T-cell (primary cell): ENCODE measurements around the gene FBXO44. TPM values are rescaled to one million over a fixed set of nuclear protein-coding genes. Genes with fewer than 3 reads are reported as not detected.

Experiments
- ATAC-seq, 4 experiments: fragments of 200-7000 bp in 3 of 4; fragments of 150-1000 bp in 1 of 4; cut with Tn5 transposase; replicated peaks in 1 of 4; 1 replicate in 3 of 4; 2 replicates in 1 of 4; pipeline ENCODE4 v1.10.0; 2021; ENCODE audit warnings: moderate library complexity in 3 of 4, mild to moderate bottlenecking in 2 of 4, moderate number of reproducible peaks in 1 of 4
- CTCF ChIA-PET, 2 donors: fragments of 300-600 bp; sonication (Branson Sonifier 250); formaldehyde crosslinking; loops; one replicate each; lab custom pipeline; 2022; ENCODE audit warnings: antibody characterized with exemption in 2 of 2; lab: Charles Lee
- POLR2A ChIA-PET, 2 donors: fragments of 300-600 bp; sonication (Branson Sonifier 250); formaldehyde crosslinking; loops; one replicate each; lab custom pipeline; 2022; ENCODE audit warnings: antibody characterized with exemption in 2 of 2; lab: Charles Lee
- DNase-seq, 35 experiments: peaks; one replicate each; pipeline versions ENCODE4 v3.0.0 to v3.0.0-alpha.2; 2013 to 2023
- H3K27ac ChIP-seq: one replicate; pipeline ENCODE4 v1.5.1; 2013; ENCODE audit warnings: low read length
- H3K27me3 ChIP-seq, 2 experiments: replicated peaks in 1 of 2; 1 replicate in 1 of 2; 2 replicates in 1 of 2; pipeline versions ENCODE4 v1.6.1 to v1.7.0; 2013; ENCODE audit warnings: low read length in 1 of 2, mixed read lengths in 1 of 2; ENCODE audit not compliant: control insufficient read depth in 2 of 2, insufficient read depth in 2 of 2; ENCODE audit errors: extremely low read depth in 1 of 2
- H3K36me3 ChIP-seq, 2 donors: 1 replicate in 1 of 2; 2 replicates in 1 of 2; pipeline versions ENCODE4 v1.6.1 to v1.7.0; 2013; ENCODE audit warnings: low read length in 1 of 2; ENCODE audit not compliant: control insufficient read depth in 2 of 2, insufficient read depth in 1 of 2; ENCODE audit errors: extremely low read depth in 1 of 2
- H3K4me1 ChIP-seq, 2 experiments: 1 replicate in 1 of 2; 2 replicates in 1 of 2; pipeline versions ENCODE4 v1.6.1 to v1.7.0; 2013; ENCODE audit warnings: low read length in 2 of 2, mixed read lengths in 1 of 2; ENCODE audit not compliant: insufficient read depth in 2 of 2, control insufficient read depth in 1 of 2; ENCODE audit errors: extremely low read depth in 1 of 2
- H3K4me3 ChIP-seq, 2 donors: 1 replicate in 1 of 2; 2 replicates in 1 of 2; pipeline versions ENCODE4 v1.5.1 to v1.7.0; 2013; ENCODE audit warnings: mild to moderate bottlenecking in 2 of 2, low read length in 1 of 2, moderate library complexity in 1 of 2; ENCODE audit not compliant: control insufficient read depth in 1 of 2; ENCODE audit errors: extremely low read depth in 1 of 2
- H3K9me3 ChIP-seq: 2 replicates; pipeline ENCODE4 v1.7.0; 2013
- H3K27ac Mint-ChIP-seq, 2 donors: one replicate each; pipeline ENCODE4 v1.8.0; 2020 to 2021; ENCODE audit warnings: mild to moderate bottlenecking in 2 of 2, mixed read lengths in 2 of 2
- H3K27me3 Mint-ChIP-seq, 2 donors: one replicate each; pipeline ENCODE4 v1.8.0; 2021 to 2022; ENCODE audit warnings: mixed read lengths in 2 of 2
- H3K36me3 Mint-ChIP-seq: one replicate; pipeline ENCODE4 v1.8.0; 2021; ENCODE audit warnings: mixed read lengths
- H3K4me1 Mint-ChIP-seq, 3 donors: one replicate each; pipeline ENCODE4 v1.8.0; 2020 to 2022; ENCODE audit warnings: mixed read lengths in 3 of 3, mild to moderate bottlenecking in 1 of 3
- H3K4me3 Mint-ChIP-seq, 3 donors: one replicate each; pipeline ENCODE4 v1.8.0; 2020 to 2022; ENCODE audit warnings: mild to moderate bottlenecking in 3 of 3, mixed read lengths in 3 of 3, moderate library complexity in 3 of 3
- H3K9me3 Mint-ChIP-seq, 3 donors: one replicate each; pipeline ENCODE4 v1.8.0; 2020 to 2022; ENCODE audit warnings: mixed read lengths in 3 of 3
- WGBS: methylation state at CpG from one replicate; pipeline ENCODE4 v1.1.5; 2013; ENCODE audit warnings: missing lambda C conversion rate; ENCODE audit not compliant: insufficient coverage; 5-methylcytosine and 5-hydroxymethylcytosine counted together
- total RNA-seq, 35 experiments: library from RNA in 6 of 35; stranded (reverse) in 6 of 35; fragments of 120-200 nt in 1 of 35; gene quantifications; one replicate each; pipeline versions ENCODE4 v1.2.1 to v1.2.4 and lab custom pipeline; 2013 to 2026

The FBXO44 gene
- total RNA-seq, 5 donors from 2014 or later (not counting 1 experiment from before 2014, with no cell fraction given), result 46.7 to 64.5 (median 54.3) TPM

DNA sequence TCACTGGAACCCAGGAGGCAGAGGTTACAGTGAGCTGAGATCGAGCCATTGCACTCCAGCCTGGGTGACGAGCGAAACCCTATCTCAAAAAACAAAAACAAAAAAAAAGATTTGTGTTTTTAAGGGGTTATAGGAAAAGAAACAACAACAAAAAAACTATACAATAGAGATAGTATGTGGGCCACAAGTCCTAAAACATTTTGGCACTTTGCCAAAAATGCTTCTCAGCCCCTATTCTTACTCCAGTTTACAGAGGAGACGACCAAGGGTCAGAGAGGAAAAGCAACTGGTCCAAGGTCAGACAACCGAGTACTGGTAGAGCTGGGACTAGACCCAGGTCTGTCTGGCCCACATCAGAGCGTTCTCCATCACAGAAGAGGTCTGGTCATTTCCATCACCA is 3.0 kb downstream of the FBXO44 start:
- H3K27ac Mint-ChIP-seq, result no peak overlapping the region
- peaks cover 18% of the 10 kb centered on the region for H3K36me3 Mint-ChIP-seq
- peaks cover 8 to 21% of the 10 kb centered on the region in 2 experiments for H3K4me1 ChIP-seq
- H3K36me3 ChIP-seq, result peaks cover 4 to 30% of the 10 kb centered on the region in 2 donors
- DNase-seq (no peak), ATAC-seq (no peak)
- no peak overlapping the region for H3K4me3 Mint-ChIP-seq
- H3K9me3 ChIP-seq, result no peaks in the 10 kb centered on the region
- no peak overlapping the region for H3K4me3 ChIP-seq
- no peaks in the 10 kb centered on the region for H3K27me3 Mint-ChIP-seq
- no peaks in the 10 kb centered on the region for H3K9me3 Mint-ChIP-seq
- WGBS, result 75% methylated on average over 1 of the region's 6 CpGs
- H3K4me1 Mint-ChIP-seq, result peaks cover 7 to 16% (median 14%) of the 10 kb centered on the region in 3 donors
- H3K27ac ChIP-seq, result no peak overlapping the region
- POLR2A ChIA-PET, result no interaction called here
- CTCF ChIA-PET, result interaction anchor here in 1 of 2 donors (0.6 kb wide), 1 partner anchor 68 kb away, joined by 3 read pairs; no protein-coding TSS in a partner anchor
- no peaks in the 10 kb centered on the region for H3K27me3 ChIP-seq

DNA sequence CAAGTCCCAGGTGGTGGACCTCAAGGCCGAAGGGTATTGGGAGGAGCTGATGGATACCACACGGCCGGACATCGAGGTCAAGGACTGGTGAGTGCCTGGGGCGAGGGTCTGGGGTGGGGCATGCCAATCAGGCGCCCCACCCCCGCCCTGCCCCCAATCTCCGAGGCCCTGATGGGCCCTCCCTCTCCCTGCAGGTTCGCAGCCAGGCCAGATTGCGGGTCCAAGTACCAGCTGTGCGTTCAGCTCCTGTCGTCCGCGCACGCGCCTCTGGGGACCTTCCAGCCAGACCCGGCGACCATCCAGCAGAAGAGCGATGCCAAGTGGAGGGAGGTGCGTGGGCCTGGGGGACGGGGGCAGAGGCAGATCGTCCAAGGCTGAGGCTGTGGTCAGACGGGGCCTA is 3.9 kb downstream of the FBXO44 start:
- Mint-ChIP-seq H3K36me3 (peaks cover 19% of the 10 kb centered on the region), H3K4me3 (no peak overlapping the region), H3K27me3 (no peaks in the 10 kb centered on the region), H3K9me3 (no peaks in the 10 kb centered on the region), H3K27ac (no peak overlapping the region), H3K4me1 (peaks cover 7 to 13% (median 12%) of the 10 kb centered on the region in 3 donors)
- ChIA-PET POLR2A (no interaction called here), CTCF (interaction anchor here (0.6 to 1.0 kb wide), 2 partner anchors 14 to 61 kb away, joined by 3 read pairs; no protein-coding TSS in a partner anchor)
- no peak for ATAC-seq
- H3K27ac ChIP-seq, result no peak overlapping the region
- no peak for DNase-seq
- no peaks in the 10 kb centered on the region for H3K27me3 ChIP-seq
- 96% methylated on average over 17 of the region's 23 CpGs for WGBS
- H3K4me1 ChIP-seq, result peaks cover 8 to 24% of the 10 kb centered on the region in 2 experiments
- peaks cover 4 to 30% of the 10 kb centered on the region in 2 donors for H3K36me3 ChIP-seq
- H3K4me3 ChIP-seq, result no peak overlapping the region
- H3K9me3 ChIP-seq, result no peaks in the 10 kb centered on the region

DNA sequence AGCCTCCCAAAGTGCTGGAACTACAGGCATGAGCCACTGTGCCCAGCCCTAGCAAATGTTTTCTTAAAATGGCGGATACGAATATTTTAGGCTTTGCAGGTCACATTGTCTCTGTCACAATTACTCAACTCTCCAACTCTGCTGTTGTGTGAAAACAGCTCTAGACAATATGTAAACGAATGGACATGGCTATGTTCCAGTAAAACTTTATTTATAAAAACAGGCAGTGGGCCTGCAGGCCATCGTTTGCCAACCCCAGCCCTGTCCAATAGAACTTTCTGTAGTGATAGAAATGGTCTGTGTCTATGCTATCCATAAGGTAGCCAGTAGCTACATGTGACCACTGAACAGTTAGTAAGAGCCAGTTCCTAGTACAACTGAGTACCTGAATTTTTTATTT is 5.1 kb downstream of the FBXO44 start:
- no peak overlapping the region for H3K4me3 Mint-ChIP-seq
- POLR2A ChIA-PET, result no interaction called here
- Histone ChIP-seq H3K27ac (no peak overlapping the region), H3K4me3 (no peak overlapping the region), H3K9me3 (no peaks in the 10 kb centered on the region), H3K27me3 (no peaks in the 10 kb centered on the region), H3K4me1 (peaks cover 8 to 24% of the 10 kb centered on the region in 2 experiments), H3K36me3 (peaks cover 4 to 30% of the 10 kb centered on the region in 2 donors)
- H3K36me3 Mint-ChIP-seq, result peaks cover 19% of the 10 kb centered on the region
- H3K4me1 Mint-ChIP-seq, result peaks cover 7 to 14% (median 13%) of the 10 kb centered on the region in 3 donors
- DNase-seq (no peak), ATAC-seq (no peak)
- H3K9me3 Mint-ChIP-seq, result no peaks in the 10 kb centered on the region
- no peak overlapping the region for H3K27ac Mint-ChIP-seq
- WGBS, result 100% methylated on average over 2 of the region's 4 CpGs
- CTCF ChIA-PET, result interaction anchor here in 1 of 2 donors (1.4 kb wide), 1 partner anchor 60 kb away, joined by 3 read pairs; no protein-coding TSS in a partner anchor
- no peaks in the 10 kb centered on the region for H3K27me3 Mint-ChIP-seq

DNA sequence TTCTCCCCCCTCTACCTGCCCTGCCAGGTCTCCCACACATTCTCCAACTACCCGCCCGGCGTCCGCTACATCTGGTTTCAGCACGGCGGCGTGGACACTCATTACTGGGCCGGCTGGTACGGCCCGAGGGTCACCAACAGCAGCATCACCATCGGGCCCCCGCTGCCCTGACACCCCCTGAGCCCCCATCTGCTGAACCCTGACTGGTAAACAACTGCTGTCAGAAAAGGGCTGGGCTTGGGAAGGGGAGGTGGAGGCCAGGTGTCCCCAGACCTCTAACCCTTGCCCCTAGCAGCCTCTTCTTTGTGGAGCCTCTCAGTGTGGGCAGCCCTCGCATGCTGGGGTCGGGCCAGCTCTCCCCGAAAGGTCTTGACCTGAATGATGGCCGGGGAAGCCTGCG is 6.4 kb downstream of the FBXO44 start:
- Mint-ChIP-seq H3K4me1 (peaks cover 0 to 9% (median 4%) of the 10 kb centered on the region in 3 donors), H3K27me3 (no peaks in the 10 kb centered on the region), H3K4me3 (no peak overlapping the region), H3K36me3 (peaks cover 19% of the 10 kb centered on the region), H3K27ac (no peak overlapping the region), H3K9me3 (no peaks in the 10 kb centered on the region)
- Histone ChIP-seq H3K9me3 (no peaks in the 10 kb centered on the region), H3K27ac (no peak overlapping the region), H3K4me3 (no peak overlapping the region), H3K36me3 (peaks cover 4 to 30% of the 10 kb centered on the region in 2 donors), H3K4me1 (peaks cover under 1 to 15% of the 10 kb centered on the region in 2 experiments), H3K27me3 (no peaks in the 10 kb centered on the region)
- CTCF ChIA-PET, result no interaction called here
- POLR2A ChIA-PET, result no interaction called here
- 92% methylated on average over 4 of the region's 17 CpGs for WGBS
- DNase-seq, result no peak
- ATAC-seq, result no peak

DNA sequence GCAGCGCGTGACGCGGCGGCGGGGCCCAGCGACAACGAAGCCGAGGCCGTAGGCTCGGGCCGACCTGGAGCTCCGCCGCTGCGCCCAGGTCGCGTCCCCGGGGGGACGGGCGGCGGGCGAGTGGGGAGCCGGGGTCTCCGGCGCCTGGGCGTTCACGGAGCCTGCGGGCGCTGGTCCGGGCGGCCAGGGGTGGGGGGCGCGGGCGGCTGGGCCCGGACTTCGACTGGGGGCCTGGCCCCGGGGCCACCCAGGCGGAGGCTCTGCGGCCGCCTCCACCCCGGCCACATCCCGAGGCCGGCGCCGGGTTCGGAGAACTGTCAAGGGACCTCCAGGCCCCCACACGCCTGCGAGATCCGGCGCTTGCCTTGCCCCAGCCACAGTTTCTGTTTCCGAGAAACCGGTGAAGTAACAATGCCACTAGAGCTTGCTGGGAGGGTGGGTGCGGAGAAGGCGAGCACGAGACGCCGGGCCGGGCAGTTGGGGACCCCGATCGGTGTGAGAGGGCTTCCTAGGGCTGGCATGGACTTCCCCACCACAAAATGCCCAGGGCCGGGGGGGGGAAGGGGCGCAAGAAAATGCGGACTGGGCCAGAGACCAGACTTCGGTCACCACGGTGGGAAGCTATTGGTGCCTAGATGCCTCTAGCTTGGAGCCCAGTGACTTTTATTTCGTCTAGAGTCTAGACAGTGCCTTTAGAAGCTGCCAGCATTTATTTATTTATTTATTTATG is 9.8 kb downstream of the FBXO44 start:
- POLR2A ChIA-PET, result interaction anchor here (0.5 to 1.1 kb wide), 6 partner anchors 27 to 1539 kb away, joined by 3 to 12 read pairs (median 4); no protein-coding TSS in a partner anchor
- Mint-ChIP-seq H3K4me1 (peaks cover 0 to 6% (median 0%) of the 10 kb centered on the region in 3 donors), H3K9me3 (no peaks in the 10 kb centered on the region), H3K27me3 (no peaks in the 10 kb centered on the region), H3K27ac (peak overlapping the region; percentile 82 to 86), H3K4me3 (peak overlapping the region; percentile 75 to 84 (median 81)), H3K36me3 (peaks cover 22% of the 10 kb centered on the region)
- CTCF ChIA-PET, result interaction anchor here (0.5 to 3.7 kb wide), 24 partner anchors 8 to 655 kb away, joined by 3 to 44 read pairs (median 6); partner anchors contain the start of genes AGTRAP (in 1 of the 2), FBXO2 (in 1 of the 2) and FBXO44 (in 1 of the 2)
- peaks cover 8 to 17% of the 10 kb centered on the region in 2 donors for H3K36me3 ChIP-seq
- H3K9me3 ChIP-seq, result no peaks in the 10 kb centered on the region
- peak overlapping the region; percentile 63 to 68 for H3K4me3 ChIP-seq
- ATAC-seq, result peak; percentile 69 to 76 (median 72)
- peaks cover 0 to 13% of the 10 kb centered on the region in 2 experiments for H3K4me1 ChIP-seq
- H3K27me3 ChIP-seq, result no peaks in the 10 kb centered on the region
- 0% methylated on average over 53 of the region's 66 CpGs for WGBS
- DNase-seq, result peak in 31 of 35 experiments; percentile 11 to 67 (median 43)
- peak overlapping the region; percentile 64 for H3K27ac ChIP-seq

DNA sequence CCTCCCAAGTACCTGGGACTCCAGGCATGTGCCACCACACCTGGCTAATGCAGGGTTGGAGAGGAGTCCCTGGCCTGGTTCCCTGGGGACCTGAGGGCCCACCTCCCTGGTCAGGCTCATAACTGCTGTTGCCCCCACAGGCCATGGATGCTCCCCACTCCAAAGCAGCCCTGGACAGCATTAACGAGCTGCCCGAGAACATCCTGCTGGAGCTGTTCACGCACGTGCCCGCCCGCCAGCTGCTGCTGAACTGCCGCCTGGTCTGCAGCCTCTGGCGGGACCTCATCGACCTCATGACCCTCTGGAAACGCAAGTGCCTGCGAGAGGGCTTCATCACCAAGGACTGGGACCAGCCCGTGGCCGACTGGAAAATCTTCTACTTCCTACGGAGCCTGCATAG is 13.8 kb downstream of the FBXO44 start:
- Mint-ChIP-seq H3K4me1 (peaks cover 0 to 6% (median 0%) of the 10 kb centered on the region in 3 donors), H3K27ac (no peak overlapping the region), H3K9me3 (no peaks in the 10 kb centered on the region), H3K27me3 (no peaks in the 10 kb centered on the region), H3K36me3 (peaks cover 8% of the 10 kb centered on the region), H3K4me3 (no peak overlapping the region)
- ChIA-PET CTCF (interaction anchor here in 1 of 2 donors (1.7 kb wide), 1 partner anchor 23 kb away, joined by 3 read pairs; no protein-coding TSS in a partner anchor), POLR2A (interaction anchor here in 1 of 2 donors (0.6 kb wide), 1 partner anchor 64 kb away, joined by 3 read pairs; no protein-coding TSS in a partner anchor)
- Histone ChIP-seq H3K27ac (no peak overlapping the region), H3K4me1 (peaks cover 0 to 11% of the 10 kb centered on the region in 2 experiments), H3K4me3 (no peak overlapping the region), H3K27me3 (no peaks in the 10 kb centered on the region), H3K9me3 (no peaks in the 10 kb centered on the region), H3K36me3 (peaks cover 4 to 15% of the 10 kb centered on the region in 2 donors)
- no peak for DNase-seq
- 93% methylated on average over 8 of the region's 14 CpGs for whole genome bisulfite sequencing
- no peak for ATAC-seq
